NCI-H2196 (cell line): ENCODE results near the gene GARRE1.
"Not testable (repeated sequence)": the region's sequence is repeated elsewhere in the genome, so short reads cannot be mapped to it uniquely, and the experiment has no call there.

Source experiments
- DNase-seq: peaks from one replicate; lab custom pipeline; 2025; ENCODE audit not compliant: unreplicated experiment; lab: John Stamatoyannopoulos, UW

The GARRE1 gene

DNA sequence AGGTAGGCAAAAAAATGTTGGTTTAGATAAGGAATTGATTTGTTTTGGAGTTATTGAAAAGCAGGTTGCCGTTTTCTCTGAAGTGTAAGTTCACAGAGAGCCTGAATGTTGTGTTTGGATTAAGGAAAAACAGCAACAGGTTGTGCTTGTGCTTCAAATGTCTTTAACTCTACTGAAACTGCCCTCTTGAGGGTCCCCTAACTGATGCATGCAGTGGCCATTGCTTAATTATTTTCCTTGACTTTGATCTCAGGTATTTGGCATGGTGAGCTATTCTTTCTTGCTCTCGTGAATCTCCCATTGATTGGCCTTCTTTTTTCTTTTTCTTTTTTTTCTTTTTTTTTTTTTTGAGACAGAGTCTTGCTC lies 3.2 kb downstream of the GARRE1 start:
- no peak for DNase-seq

- no peak for DNase-seq
Observed at GRCh38 chr19:34259367-34260095, 5.2 kb downstream of the GARRE1 start.

DNA sequence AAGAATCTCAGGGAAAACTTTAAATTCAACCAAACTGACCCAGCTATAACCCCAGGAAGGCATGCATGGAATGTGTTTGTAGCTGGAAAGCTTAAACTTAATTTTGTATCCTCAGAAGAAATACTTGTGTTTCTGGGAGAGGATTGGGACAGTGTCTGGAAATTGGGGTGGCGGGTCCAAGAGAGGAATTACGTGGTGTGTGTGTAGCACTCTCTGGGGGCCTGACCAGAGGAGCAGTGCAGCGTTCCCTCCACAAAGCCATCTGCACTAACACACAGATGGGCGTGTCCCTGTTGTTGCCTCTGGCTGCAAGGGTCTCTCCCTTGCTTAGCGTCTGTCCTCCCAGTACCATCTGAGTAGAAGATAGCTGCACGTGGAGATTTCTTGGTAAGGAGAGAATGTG lies 6.4 kb downstream of the GARRE1 start:
- DNase-seq, result no peak

DNA sequence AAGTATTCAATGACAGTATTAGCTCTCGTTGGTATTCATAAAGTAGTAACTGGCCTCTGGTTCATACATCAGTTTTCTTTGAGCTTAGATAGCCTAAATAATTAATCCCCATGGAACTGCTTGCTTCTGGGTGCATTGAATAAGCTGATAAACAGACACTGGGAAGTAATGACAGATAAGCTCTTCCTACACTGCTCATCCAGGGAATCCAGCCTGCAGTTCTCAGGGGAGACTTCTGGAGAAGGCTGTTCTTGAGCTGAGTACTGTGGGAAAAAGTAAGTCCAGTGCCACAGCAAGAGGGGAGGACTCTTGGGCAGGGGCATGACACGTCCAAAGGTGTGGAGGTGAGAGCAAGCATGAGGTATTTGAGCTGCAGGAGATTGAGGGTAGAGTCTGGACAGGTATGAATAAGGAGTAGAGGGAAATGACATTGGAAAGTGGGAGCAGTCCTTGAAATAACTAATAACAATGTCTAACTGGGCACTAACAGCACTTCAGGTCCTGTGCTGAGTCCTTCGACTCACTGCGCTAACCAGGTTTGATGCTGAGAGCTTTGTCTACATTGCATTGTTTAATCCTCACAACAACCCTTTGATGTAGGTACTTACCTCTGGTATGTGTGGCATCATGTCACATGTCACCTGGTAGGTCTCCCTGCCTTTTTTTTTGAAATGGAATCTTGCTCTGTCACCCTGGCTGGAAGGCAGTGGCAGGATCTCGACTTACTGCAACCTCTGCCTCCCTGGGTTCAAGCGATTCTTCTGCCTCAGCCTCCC lies 7.2 kb downstream of the GARRE1 start:
- no peak for DNase-seq

DNA sequence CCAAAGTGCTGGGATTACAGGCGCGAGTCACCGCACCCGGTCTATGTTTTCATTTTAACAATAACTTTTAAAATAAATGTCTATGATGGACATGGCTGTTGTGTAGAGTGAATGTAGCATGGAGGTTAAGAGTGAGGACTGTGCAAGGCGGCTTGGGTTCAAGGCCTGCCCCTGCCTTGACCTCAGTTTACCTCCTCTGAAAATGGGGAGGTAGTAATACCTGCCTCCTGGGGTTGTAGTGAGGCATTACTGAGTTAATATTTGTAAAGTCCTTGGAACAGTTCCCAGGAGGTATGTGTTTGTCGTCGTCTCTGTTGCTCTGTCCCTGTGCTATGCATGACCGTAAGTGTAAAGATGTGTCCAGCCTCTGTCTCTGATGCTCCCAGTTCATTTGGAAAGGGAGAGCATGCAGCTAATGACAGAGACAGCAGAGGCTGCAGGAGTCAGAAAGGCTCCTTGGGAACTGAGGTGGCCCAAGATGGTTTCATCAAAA lies 9.4 kb downstream of the GARRE1 start:
- no peak for DNase-seq

GRCh38 chr19:34265221-34265650 lies 10.9 kb downstream of the GARRE1 start:
- no peak for DNase-seq

DNA sequence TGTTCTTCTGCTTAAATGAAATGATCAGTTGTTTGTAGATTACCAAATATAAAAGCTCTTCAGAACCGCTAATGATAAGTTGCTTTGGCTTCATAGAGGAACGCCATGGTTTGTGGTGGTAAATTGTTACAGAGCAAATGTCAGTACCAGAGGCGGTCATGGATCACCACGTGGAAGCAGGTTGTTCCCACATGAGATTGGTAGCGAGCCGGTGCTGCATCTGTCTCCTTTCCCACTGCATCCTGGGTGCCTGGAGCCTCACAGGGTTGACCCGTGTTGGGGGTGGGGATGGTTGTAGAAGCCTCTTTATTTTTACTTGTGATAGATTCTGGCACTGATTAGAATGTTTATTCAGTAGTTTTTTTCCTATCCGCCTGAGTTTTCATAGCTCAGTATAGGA lies 14.7 kb downstream of the GARRE1 start:
- DNase-seq, result no peak

DNA sequence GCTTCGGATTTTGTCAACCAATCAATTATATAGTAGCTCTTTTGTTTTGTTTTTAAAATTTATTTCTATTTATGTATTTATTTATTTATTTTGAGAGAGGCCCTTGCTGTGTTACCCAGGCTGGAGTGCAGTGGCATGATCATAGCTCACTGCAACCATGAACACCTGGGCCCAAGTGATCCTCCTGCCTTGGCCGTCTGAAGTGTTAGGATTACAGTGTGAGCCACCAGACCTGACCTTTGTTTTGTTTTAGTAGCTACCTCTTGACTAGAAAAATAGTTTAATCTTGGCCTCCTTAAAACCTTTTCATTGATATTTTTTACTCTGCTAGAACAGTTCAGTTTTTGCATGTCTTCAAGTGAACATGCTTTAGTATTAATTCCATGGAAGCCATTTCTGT lies 15.1 kb downstream of the GARRE1 start:
- DNase-seq, result no peak

GRCh38 chr19:34269968-34270621 lies 15.7 kb downstream of the GARRE1 start:
- no peak for DNase-seq

GRCh38 chr19:34273121-34273520 lies 18.8 kb downstream of the GARRE1 start:
- DNase-seq, result no peak

DNA sequence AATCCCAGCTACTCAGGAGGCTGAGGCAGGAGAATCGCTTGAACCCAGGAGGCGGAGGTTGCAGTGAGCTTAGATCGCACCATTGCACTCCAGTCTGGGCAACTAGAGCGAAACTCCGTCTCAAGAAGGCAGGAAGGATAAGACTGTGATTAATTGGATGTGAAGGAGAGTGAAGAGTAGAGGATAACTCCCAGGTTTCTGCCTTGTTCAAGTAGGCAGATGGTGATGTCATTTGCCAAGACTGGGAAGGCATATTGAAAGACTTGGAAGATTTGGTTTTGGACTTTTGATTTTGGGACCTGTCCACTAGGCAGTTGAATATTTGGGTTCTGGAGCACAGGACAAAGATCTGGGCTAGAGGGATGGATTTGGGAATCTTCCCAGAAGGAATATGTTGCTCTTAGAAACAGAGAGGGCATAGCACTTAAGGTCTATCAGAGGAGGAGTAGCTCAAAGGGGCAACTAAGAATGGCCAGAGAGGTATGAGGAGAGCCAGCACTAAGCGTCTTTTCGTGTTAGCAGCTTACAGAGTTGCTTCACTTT lies 20.0 kb downstream of the GARRE1 start:
- no peak for DNase-seq

DNA sequence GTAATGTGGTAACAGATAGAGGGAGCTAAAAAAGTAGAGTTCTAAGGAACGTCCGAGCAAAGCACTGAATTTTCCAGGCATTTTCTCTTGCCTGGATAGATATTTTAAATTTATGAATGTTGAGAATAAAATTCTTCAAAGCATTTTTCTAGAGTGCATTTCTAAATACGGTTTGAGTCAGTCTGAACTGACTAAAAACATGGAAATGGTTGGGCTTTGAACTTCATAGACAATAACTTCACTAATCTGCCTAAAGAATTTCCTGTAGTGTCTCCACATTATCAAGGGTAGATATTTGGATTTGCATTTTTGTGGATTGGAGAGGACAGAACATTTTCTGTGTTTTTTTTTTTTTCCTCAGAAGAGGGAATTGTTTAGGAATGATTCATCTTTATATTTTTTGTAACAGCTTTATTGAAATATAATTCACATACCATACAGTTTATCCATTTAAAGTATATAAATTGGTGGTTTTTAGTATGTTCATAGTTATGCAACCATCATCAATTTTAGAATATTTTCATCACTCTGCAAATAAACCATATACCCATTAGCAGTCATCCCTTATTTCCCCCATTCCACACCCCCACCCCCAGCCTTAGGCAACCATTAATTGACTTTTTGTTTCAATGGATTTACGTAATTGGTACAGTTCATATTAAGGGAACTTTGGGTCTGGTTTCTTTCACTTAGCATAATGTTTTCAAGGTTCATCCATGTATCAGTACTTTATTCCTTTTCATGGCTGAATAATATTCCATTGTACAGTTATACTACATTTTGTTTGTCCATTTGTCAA lies 20.7 kb downstream of the GARRE1 start:
- DNase-seq, result no peak

GRCh38 chr19:34275705-34276104 lies 21.4 kb downstream of the GARRE1 start:
- no peak for DNase-seq

- peak; percentile 18 for DNase-seq
Observed at GRCh38 chr19:34276614-34277013, 22.3 kb downstream of the GARRE1 start.

GRCh38 chr19:34277244-34277643 lies 22.9 kb downstream of the GARRE1 start:
- DNase-seq, result no peak

DNA sequence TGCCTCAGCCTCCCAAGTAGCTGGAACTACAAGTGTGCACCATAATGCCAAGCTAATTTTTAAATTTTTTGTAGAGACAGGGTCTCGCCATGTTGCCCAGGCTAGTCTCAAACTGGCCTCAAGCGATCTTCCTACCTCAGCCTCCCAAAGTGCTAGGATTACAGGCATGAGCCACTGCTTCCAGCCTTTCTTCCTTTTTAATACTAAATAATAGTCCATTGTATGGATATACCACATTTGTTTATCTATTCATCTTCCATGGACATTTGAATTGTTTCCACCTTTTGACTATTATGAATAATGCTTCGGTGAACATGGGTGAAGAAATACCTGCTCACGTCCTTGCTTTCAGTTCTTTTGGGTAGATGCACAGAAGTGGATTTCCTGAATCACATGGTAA lies 24.4 kb downstream of the GARRE1 start:
- no peak for DNase-seq

DNA sequence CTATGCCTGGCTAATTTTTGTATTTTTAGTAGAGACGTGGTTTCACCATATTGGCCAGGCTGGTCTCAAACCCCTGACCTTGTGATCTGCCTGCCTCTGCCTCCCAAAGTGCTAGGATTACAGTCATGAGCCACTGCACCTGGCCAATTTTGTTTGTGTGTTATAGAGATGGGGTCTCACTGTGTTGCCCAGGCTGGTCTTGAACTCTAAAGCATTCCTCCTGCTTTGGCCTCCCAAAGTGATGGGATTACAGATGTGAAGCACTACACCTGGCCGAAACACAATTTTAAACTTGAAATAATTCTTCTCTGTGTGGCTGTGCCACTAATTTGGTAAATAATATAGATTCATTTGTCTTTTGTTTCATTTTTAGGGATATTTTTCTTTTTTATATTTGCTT lies 27.1 kb downstream of the GARRE1 start:
- not testable (repeated sequence) for DNase-seq

DNA sequence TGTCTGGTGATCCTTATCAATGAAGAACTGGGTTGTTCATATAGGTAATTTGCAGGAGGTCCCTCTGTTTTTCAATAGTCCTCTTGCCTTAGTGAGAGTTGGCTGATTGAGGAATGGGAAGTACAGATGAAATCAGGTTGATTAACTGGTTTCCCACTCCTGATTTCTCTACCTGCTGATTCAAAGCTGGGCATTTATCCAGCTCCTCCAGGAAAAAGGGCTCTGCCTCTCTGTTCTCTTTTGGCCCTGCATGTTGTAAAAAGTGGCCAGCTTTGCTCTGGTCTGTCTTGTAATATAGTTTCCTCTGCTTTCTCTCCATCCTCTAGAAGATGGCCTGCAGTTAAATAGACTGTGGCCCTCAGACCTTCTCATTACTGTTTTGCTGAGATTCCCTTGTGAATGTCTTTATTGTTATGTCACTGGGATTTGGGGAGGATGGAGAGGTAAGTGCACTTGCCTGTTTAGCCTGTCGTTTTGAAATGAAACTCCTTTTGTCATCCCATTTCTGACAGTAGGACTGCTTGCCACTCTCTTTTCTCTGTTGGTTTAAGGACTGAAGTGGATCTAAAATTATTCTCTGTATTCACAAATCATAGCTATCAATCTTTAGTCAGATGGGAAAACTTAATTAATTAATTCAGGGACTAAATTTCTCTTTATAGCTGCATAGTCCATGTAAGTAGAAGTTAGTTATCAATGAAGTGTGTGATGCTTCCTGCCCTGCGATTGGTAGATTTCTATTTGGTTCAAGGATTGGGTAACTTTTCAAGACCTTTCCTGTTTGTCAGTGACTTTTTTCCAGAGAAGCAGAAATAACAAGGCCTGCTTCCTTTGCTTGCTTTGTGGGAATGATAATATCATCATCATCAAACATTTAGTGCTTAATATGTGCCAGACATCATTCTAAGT lies 28.5 kb downstream of the GARRE1 start:
- no peak for DNase-seq

DNA sequence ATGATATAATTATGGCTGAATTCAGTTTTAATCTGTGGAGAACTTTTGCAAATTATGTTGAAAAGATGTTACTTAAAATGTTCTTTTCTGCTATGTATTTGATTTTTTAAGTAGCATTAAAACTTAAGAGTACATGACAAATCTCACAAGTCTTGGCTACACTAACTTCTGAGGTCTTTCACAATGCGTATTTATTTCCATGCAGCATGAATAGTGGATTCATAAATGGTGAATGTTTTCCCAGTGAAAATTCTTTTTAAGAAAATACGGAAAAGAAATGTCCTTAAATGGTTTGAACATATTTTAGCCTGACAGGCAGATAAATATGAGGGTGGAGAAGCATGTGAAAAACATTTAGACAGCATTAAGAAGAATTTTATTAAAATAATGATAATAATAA lies 30.2 kb downstream of the GARRE1 start:
- DNase-seq, result no peak

- DNase-seq, result no peak
Observed at GRCh38 chr19:34287662-34288140, 33.3 kb downstream of the GARRE1 start.
